Measurements from ENCODE around the gene MAP3K9.
A peak's percentile ranks its signal among the peaks of the same experiment; 100 is the strongest.
"Not testable (repeated sequence)": the region's sequence is repeated elsewhere in the genome, so short reads cannot be mapped to it uniquely, and the experiment has no call there.

MAP3K9 gene

DNA sequence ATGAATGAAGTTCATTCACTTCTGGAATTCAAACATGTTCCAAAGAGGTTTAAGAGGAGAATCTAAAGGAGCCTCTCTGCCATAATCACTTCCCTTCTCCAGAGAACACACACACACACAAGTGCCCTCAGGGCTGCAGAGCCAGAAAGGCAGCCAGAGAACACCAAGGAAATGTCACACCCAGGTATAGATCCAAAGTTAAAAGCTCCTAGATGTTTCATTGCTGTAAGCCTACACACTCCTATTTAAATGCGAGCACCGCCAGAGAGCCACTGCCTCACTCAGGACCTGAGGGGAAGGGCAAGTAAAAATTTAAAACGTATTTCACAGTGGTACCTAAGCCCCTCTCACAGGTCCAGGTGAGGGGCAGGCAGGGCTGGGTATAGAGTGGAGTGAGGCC lies 85.2 kb downstream of the MAP3K9 start:
- no peak for DNase-seq (ENCODE audit: low spot score)

DNA sequence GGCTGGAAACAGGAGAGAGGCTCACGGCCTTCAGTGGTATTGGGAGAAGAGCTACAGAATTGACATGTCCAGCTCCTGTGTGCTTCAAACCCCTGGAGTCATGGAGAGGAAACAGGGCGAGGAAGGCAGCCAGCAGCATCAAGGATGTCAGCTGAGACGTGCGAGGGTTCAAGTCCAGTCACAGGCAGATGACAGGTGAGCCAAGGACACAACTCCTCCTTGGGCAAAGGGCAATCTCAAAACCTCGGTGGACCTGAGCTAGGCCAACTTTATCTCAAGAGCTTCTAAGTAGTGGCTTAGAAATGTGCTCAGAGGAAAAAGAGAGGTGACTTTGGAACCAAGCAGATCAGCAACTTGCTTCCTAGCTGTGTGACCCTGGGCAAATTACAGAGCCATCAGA lies 86.0 kb downstream of the MAP3K9 start:
- no peak for DNase-seq (ENCODE audit: low spot score)

DNA sequence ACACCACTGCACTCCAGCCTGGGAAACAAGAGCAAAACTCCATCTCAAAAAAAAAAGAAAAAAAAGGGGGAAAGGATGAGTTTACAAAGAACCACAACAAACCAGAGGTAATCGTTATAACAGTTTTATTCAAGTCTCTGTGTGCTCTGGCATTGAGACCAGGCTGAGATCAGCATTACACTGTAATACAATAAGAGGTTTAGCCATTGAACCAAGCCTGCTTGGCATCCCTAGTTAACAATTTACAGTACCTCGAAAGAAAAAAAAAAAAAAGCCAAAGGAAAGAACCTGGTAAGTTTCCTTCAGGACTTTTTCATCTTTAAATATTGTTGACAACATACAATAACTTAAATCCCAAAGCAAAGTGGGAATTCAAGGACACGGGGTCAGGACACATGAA lies 86.9 kb downstream of the MAP3K9 start:
- no peak for DNase-seq (ENCODE audit: low spot score)

DNA sequence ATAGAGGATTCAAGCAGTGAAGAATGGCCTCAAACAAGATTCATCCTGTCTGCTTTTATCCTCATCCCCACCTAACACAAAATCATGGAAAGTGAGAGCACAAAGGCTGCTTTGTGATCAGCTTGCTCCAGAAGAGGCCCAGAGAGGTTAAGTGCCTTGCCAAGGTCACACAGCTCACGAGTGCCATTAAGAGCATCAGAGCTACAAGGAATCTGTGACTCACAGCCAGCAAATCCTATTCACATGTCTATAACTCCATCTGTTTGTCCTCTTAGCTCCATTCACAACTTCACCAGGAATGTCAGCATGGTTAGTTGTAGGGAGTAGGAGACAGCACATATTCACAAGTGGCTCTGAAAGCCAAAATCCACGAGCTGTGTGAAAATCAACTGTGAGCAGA lies 87.8 kb downstream of the MAP3K9 start:
- DNase-seq (ENCODE audit: low spot score) = no peak

DNA sequence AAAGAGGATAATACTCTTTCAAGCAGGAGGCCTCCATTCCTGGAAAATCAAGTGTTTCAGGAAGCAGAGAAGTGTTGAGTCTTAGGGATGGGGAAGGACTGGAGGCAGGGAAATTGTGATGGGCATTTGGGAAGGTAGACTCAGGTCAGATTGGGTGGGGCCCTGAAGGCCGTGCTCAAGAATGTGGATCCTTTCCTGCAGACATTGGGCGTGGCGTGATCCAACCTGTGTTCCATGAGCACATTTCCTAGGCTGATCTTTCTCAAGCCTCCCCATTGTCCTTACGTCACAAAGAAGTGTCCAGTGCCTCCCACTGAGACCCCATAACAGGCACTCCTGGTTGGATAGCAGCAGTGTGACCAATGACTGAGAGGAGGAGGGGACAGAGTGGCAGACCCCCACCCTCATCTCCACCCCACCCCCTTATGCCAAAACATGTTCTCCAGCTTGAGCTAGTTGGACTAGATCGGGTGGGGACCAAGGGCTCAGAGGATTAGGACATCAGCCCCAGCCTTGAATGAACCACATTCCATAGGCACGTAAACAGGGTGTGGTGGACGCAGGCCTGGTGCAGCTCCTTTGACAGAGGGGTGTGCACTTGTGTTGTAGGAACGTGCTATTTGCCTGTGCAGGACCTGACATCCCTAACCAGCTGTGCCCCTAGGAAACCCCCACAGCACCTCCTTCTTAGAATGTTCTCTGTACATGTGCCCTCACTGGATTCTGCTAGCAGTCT lies 90.8 kb downstream of the MAP3K9 start:
- peak; percentile 50 for DNase-seq (ENCODE audit: low spot score)

DNA sequence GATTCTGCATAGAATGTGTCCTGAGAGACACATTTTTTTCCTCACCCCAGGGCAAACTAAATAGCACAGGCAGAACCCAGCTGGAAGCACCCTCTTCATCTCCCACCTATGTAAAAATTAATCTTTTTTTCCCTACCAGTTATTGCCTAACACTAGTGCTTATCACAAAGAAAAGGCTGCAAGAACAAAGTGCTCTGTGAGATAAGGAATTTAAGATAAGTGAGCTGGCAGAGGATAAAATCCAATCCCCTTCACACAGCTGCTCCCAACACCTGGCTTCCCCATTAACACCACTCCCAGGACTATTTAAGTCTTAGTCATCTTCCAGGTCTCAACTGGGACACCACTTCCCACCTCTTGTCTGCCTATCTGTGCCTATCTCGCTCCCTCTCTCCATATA lies 92.4 kb downstream of the MAP3K9 start:
- DNase-seq (ENCODE audit: low spot score) = peak; percentile 50

DNA sequence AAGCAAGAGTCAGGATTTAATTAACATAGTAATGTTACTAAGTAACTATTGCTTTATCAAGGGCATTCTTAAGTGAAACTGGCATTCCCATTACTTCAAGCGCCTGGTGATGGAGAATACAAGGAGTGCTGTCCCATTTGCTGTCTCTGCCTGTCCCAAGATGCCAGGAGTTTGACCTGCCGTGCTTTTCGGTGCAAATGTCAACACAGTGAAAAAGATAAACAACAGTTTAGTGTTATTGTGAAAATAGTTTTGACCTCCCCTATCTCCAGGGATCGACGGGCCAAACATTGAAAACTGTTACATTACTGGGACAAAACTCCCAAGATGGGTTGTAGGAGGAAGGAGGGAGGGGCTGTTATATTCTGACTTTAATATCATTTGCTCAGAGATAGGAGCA lies 92.8 kb downstream of the MAP3K9 start:
- DNase-seq (ENCODE audit: low spot score) = no peak

DNA sequence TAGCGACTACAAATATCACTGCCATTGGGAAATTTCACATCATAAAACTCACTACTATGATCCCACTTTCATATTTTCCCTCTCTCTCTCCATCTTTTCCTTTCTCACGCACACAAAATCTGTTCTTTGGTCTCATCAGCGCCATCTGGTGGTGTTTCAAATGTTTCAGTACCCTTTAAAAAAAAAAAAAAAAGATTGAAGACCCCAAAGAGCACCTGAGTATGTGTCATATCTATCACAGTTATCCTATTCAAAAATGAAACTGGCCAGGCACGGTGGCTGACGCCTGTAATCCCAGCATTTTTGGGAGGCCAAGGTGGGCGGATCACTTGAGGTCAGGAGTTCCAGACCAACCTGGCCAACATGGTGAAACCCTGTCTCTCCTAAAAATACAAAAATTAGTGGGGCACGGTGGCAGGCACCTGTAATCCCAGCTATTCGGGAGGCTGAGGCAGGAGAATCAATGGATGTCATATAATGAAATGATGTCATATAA lies 95.2 kb downstream of the MAP3K9 start:
- peak; percentile 72 for DNase-seq (ENCODE audit: low spot score)

DNA sequence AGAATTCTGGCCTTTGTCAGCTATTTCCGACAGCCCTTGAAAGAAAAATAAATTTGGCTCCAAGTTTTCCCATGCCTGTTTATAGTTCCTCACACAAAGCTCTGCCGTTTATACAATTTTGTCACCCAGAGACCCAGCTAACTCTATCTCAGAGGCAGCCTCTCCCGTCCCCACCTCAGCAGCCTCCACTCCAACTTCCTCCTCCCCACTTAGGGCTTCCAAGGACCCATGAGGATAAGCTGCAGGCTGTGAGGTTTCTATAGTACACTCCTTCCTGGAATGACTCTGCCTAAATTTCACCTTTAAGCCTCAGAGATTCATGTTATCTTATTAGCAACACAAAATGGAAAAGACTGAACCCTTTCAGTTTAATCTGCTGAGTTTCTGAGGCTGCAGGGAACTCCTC lies 95.8 kb downstream of the MAP3K9 start:
- DNase-seq (ENCODE audit: low spot score) = no peak

DNA sequence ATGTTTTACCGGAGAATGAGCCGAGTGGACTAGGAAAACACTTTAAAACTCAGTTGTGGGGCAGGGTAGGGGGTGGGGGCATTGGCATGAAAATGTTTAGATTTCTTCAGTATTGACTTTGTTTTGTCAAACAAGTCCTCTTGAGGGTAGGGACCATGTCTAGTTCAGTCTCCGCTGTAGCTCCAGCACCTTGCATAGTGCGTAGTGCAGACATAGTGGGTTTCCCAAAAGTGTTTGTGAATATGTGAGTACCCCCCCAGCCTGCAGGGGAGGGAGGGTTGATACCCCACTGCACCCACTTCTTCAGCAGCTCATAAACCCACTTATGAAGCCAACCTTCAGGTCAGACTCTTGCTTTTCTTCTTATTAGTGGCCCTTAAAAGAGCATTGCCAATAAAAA lies 96.2 kb downstream of the MAP3K9 start:
- no peak for DNase-seq (ENCODE audit: low spot score)

DNA sequence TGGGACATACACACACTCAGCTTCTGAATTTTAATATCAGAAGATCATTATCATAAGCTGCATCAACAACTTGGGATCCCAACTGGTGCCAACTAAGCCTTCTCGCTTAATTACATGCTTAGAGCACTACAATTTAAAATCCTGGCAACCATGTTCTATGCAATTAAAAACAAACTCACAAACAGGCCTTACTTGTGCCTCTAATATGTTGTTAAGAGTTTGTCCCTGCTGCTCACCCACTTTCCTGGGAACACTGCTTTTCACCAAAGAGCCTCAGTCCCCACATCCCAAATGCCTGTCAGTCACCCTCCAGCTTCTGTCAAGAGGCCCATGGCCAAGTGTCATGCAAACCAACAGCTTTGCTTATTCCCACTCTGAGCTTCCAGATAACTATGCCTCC lies 97.9 kb downstream of the MAP3K9 start:
- DNase-seq (ENCODE audit: low spot score) = no peak

DNA sequence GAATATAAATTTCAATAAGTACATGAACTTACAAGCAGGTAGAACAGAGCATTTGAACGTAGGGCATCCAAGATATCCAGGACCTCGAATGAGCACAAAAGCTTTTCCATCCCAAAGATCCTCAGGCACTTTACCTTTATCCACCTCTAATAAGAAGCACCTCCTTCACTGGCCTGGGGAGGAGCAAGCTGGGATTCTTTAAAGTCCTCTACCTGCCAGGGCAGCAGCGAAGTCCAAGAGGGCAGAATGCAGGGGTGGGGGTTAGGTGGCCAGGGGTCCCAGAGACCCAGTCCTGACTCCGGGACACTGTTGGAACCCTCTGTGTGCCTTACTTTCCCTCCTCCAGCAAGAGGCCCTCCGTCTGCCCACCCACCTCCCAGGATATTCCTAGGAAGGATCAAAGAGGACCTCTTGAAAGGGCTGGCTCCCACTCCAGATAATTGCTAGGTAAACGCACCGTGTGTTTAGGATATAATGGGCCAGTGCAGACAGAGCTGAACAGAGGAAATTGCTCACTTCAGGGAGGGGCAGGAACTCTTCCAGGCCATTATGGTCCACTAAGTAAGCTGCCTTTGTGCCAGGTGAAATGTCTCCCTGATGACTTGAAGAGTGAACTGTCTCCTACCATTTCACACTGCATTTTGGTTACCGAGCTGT lies 99.5 kb downstream of the MAP3K9 start:
- DNase-seq (ENCODE audit: low spot score) = peak; percentile 76

DNA sequence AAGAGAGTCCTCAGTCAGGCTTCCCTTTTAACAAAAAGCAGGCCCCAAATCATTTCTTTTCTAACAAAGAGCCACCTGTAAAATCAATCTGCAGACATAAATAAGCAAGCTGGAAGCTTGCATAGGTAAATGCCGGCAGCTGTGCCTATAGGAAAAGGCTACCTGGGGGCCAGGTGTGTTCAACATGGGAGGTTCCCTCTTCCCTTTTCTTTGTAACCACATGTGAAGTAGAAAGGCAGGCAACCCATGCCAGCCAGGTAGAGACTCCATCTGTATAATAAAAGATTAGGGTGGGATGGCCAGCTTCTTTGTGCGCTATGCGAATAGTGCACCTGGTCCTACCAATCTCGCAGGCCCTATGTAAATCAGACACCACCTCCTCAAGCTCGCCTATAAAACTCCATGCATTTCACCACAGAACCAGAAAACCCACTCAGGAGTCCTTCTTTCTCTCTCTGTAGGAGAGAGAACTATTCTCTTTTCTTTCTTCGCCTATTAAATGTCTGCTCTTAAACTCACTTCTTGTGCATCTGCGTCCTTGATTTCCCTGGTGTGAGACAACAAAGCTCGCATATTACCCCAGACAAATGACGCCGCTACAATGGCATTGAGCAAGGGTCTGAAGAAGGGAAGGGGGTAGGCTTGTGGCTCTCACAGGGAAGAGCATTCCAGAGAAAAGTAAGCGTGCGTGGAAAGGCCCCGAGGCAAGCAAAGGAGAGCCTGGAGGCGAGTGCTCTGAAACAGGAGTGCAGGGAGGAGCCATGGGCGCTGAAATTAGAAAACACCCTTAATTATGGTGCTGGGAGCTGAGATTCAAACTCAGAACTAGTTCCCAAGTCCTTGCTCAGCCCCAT lies 100.4 kb downstream of the MAP3K9 start:
- no peak for DNase-seq (ENCODE audit: low spot score)

DNA sequence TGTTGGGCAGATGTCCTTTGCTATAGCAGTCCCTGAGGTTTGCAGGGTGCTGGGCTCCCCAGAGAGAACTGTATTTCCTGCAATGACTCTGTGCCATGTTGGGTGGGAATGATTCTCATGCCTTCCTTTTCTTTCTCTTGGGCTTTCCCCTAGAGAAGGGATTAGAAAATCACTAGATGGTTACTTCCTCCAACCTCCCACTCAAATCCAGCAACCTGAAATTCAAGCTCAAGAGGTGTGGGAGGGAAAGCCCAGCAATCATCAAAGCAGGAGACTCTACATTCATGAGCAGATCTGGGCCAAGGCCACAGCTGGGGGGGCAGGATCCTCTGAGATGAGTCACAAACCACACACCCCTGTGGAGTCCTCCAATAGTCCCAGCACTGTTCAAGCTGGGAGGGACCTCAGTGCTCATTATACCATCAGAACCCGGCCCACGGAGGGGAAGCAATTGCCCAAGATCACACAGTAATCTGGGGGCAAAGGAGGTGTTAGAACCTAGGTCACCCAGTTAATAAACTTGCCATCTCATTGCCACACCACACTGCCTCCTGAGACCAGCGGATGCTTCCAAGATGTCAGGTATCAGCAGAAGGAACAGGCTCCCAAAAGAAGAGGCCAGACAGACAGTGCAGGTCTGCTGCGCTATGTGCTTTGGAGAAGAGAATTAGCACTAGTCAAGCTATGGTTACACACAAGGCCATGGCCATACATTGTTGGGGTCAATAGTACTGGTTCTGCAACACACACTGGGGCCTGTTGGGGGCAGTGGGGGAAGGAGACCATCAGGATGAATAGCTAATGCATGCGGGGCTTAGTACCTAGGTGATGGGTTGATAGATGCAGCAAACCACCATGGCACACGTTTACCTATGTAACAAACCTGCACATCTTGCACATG lies 101.9 kb downstream of the MAP3K9 start:
- peak; percentile 96 for DNase-seq (ENCODE audit: low spot score)

DNA sequence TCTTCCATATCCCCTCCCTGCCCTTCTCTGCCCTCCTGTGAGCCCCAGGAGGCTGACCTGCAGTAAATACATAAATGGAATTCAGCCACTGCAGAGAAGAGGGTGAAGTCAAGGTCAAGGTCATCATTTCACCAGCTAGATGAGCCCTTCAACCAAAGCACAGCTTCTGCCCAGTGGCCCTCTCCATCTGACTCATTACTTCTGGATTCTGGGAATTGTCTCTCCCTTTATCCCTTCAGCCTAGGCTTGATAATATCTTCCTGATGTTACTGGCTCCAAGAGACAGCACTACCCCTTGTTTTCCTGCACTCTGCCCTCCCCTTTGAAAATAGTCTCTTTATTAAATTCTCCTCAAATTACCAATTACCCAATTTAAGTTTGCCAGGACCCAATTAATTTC lies 103.1 kb downstream of the MAP3K9 start:
- peak; percentile 16 for DNase-seq (ENCODE audit: low spot score)

DNA sequence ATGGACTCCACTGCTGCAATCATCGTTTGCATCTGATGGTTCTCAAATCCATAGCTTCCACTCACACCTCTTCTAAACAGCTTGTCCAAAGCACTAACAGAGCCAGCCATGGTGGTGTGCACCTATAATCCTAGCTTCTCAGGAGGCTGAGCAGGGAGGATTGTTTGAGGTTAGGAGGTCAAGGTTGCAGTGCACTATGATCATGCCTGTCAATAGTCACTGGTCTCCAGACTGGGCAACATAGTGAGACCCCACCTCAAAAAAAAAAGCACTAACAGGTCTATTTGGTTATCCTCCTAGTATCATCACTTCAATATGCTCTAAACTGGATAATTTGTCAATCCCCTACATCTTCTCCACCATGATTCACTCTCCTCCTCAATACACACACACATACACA lies 104.4 kb downstream of the MAP3K9 start:
- no peak for DNase-seq (ENCODE audit: low spot score)

DNA sequence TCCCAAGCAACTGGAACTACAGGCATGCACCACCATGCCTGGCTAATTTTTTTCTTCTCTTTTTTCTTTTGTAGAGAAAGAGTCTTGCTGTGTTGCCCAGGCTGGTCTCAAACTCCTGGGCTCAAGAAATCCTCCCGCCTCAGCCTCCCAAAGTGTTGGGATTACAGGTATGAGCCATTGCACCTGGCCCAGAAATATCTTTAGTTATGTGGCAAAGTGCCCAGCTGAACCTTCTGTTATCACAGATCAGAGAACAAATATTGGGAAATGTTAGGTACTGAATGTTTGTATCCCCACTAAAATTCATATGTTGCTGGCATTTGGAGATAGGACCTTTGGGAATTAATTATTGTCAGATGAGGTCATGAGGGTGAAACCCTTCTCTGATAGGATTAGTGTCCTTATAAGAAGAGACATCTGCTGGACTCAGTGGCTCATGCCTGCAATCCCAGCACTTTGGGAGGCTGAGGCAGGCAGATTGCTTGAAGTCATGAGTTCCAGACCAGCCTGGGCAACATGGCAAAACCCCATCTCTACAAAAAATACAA lies 105.6 kb downstream of the MAP3K9 start:
- DNase-seq (ENCODE audit: low spot score) = not testable (repeated sequence)

DNA sequence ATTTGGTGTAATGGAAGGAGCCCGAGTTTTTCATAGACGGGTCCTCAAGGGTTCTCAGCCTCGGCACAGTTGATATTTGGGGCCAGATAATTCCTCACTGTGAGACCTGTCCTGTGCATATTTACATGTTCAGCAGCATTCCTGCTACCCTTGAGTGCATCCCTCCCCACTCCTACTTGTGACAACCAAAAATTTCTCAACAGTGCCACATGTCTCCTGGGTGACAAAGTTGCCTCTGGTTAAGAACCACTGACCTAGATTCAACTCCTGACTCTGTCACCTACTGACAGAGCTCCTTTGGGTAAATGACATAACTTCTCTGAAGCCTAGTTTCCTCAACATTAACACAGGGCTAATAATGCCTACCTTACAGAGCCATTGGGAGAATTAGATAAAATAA lies 107.2 kb downstream of the MAP3K9 start:
- DNase-seq (ENCODE audit: low spot score) = no peak

DNA sequence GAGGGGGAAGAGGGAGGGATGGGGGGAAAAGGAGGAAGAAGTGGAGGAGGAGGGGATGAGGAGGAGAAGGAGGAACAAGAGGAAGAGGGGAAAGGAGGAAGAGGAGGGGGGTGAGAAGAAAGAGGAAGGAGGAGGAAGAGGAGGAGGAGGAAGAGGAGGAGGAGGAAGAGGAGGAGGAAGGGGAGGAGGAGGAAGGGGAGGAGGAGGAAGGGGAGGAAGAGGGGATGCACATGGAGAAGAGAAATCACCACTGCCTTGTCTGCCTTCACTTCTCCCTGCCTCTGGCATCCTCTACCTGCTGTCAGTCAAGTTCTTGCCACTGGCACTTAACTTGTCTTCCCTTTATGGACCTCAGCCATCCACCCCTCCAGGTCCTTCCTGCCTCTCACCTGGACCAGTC lies 107.7 kb downstream of the MAP3K9 start:
- DNase-seq (ENCODE audit: low spot score) = no peak

DNA sequence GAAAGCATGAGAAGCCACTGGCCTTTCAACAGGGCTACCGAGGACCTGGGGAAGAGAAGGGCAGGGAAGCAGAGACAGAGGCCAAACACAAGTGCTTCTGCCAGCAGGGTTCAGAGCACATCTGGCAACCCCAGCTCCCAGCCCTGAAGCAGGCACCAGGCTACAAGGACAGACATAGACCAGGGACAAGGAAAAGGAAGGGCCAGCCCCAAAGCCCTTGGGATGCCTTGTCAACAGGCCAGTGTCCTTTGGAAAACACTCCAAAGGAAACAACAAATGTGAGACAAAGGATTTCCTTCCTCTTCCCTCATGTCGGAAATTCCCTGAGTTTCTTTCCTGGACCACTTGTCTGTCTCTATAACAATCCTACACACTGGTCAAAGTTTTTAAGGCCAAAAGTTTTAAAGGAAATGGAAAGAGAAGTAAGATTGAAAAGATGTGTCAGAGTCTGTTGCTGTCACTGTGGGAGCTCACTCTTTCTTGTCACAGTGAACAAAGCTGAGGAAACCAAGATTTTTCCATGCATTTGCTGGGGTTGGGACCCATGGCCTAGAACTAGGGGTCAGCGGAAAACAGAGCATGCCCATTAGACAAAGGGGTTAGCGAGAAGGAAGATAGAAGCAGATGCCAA lies 108.2 kb downstream of the MAP3K9 start:
- DNase-seq (ENCODE audit: low spot score) = no peak

DNA sequence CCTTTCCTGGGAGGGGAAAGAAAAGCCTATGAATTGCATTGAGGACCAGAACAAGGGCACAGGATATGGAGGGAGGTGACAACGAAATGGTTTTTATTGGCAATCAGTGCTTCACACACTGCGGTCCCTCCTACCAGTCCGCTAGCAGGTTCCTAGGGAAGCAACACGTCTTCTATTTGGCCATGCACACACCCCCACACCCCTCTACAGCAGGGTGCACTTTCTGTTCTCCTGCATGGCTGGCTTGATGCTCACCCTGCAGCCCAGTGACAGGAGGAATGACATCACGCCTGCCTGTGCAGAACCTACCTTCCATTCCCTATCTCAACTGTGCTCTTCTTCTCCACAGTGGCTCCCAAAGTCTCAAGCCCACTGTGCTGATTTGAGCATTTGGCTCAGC lies 109.7 kb downstream of the MAP3K9 start:
- no peak for DNase-seq (ENCODE audit: low spot score)
